Esophagus squamous epithelium (tissue), 5 donors: ENCODE results near the gene PHLPP1. TPM values are rescaled to one million over a fixed set of nuclear protein-coding genes. Genes with fewer than 3 reads are reported as not detected.

ENCODE experiments used
- DNase-seq: peaks from one replicate; lab custom pipeline; 2025; lab: John Stamatoyannopoulos, UW
- H3K27ac ChIP-seq, 4 donors: fragments of 200-600 bp; sonication (generic); one replicate each; pipeline ENCODE4 v1.5.1; 2016 to 2019; ENCODE audit warnings: mild to moderate bottlenecking in 1 of 4
- H3K27me3 ChIP-seq, 4 donors: fragments of 200-600 bp; sonication (generic); 1 replicate in 3 of 4; 2 replicates in 1 of 4; pipeline versions ENCODE4 v1.5.1 to v1.6.0; 2017 to 2021; ENCODE audit warnings: antibody characterized with exemption in 1 of 4
- H3K36me3 ChIP-seq, 3 donors: fragments of 200-600 bp; sonication (generic); one replicate each; pipeline ENCODE4 v1.5.1; 2016 to 2019
- H3K4me1 ChIP-seq, 3 donors: fragments of 200-600 bp; sonication (generic); one replicate each; pipeline ENCODE4 v1.5.1; 2017 to 2019
- H3K4me3 ChIP-seq, 4 donors: fragments of 200-600 bp; sonication (generic); 1 replicate in 3 of 4; 2 replicates in 1 of 4; pipeline ENCODE4 v1.5.1; 2016 to 2019; ENCODE audit warnings: mild to moderate bottlenecking in 2 of 4, moderate library complexity in 1 of 4
- H3K9me3 ChIP-seq, 3 donors: fragments of 200-600 bp; sonication (generic); one replicate each; pipeline ENCODE4 v1.5.1; 2016 to 2019
- POLR2A ChIP-seq, 4 donors: fragments of 450-650 bp; IDR thresholded peaks; one replicate each; pipeline ENCODE4 v1.6.1; 2017; ENCODE audit warnings: antibody characterized with exemption in 4 of 4, mild to moderate bottlenecking in 4 of 4, moderate library complexity in 3 of 4
- WGBS, 2 donors: methylation state at CpG; one replicate each; pipeline ENCODE4 v1.1.5; 2018; 5-methylcytosine and 5-hydroxymethylcytosine counted together
- intact Hi-C: fragments of 100-400 bp; cut with DNase I; formaldehyde crosslinking; loops from one replicate; pipeline ENCODE4 v1.15.0; 2022
- total RNA-seq, 4 donors: library from RNA; depleted of rRNA; stranded (reverse); fragments of >200 nt; gene quantifications; one replicate each; pipeline ENCODE4 v1.1.0, GENCODE V29; 2016
- TF ChIP-seq, protein P1 (sequence below), 6 experiments: fragments of 450-650 bp in 4 of 6; fragments of 200-600 bp in 2 of 6; sonication (generic) in 2 of 6; IDR thresholded peaks; one replicate each; pipeline ENCODE4 v1.5.1; 2016 to 2019; ENCODE audit warnings: antibody characterized with exemption in 6 of 6, mild to moderate bottlenecking in 4 of 6, moderate library complexity in 4 of 6
- donor health status: DM: yes; HTN: yes; CAD: no.

Gene PHLPP1
- total RNA-seq, 4 donors from 2014 or later: 10.1 to 16.6 (median 14.9) TPM

DNA sequence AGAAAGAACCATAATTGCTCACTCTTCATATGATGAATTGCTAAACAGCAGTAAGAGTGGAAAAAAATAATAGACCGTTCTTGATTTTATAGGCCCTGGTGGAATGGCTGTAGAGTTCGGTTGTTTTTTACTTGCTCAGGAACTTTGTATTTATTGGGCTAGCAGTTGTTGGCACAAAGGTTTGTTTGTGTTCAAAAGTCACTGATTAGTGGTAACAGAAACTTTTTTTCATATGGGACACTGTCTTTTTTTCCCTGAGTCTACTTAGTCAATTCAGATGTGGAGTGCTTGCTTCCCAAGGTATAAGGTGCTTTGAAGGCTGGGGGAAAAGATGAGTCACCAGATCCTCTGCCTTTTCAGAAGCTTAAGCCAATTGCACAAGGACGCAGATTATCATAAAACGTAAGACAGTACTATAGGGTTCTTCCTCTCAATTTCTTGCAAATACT lies 25.8 kb downstream of the PHLPP1 start:
- TF ChIP-seq POLR2A (IDR thresholded peaks at IDR 0.05): no peak
- TF ChIP-seq, protein P1, sequence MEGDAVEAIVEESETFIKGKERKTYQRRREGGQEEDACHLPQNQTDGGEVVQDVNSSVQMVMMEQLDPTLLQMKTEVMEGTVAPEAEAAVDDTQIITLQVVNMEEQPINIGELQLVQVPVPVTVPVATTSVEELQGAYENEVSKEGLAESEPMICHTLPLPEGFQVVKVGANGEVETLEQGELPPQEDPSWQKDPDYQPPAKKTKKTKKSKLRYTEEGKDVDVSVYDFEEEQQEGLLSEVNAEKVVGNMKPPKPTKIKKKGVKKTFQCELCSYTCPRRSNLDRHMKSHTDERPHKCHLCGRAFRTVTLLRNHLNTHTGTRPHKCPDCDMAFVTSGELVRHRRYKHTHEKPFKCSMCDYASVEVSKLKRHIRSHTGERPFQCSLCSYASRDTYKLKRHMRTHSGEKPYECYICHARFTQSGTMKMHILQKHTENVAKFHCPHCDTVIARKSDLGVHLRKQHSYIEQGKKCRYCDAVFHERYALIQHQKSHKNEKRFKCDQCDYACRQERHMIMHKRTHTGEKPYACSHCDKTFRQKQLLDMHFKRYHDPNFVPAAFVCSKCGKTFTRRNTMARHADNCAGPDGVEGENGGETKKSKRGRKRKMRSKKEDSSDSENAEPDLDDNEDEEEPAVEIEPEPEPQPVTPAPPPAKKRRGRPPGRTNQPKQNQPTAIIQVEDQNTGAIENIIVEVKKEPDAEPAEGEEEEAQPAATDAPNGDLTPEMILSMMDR (IDR thresholded peaks at IDR 0.05): no peak
- no peak for DNase-seq
- no peaks in the 10 kb centered on the region for H3K27me3 ChIP-seq
- peaks cover 4 to 53% (median 21%) of the 10 kb centered on the region in 3 donors for H3K4me1 ChIP-seq
- H3K4me3 ChIP-seq: no peak overlapping the region
- H3K27ac ChIP-seq: peak overlapping the region; percentile 26 to 66 (median 52)
- intact Hi-C loops: no loop called here
- H3K36me3 ChIP-seq: no peaks in the 10 kb centered on the region
- no peaks in the 10 kb centered on the region for H3K9me3 ChIP-seq
- WGBS, 2 donors: 32 to 56% methylated on average over 4 of the region's 4 CpGs

DNA sequence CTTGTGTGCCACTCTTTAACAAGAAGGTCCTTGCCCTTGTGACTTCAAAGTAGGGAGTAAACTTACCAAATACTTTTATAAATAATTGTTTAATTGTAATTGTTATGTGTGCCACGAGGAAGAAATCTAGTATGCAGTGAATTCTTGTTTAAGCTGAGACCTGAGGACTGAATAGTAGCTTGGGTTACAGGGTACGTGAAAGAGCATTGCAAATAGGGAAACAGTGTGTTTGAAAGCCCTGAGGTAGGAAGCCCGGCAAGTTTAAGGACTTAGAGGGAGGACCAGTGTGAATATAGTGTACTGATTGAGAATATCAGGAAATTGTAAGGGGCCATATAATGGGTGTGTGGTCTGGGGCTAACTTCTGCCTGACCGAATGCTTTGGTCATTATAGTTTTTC lies 26.2 kb downstream of the PHLPP1 start:
- no peaks in the 10 kb centered on the region for H3K27me3 ChIP-seq
- WGBS, 2 donors: 51 to 57% methylated on average over 4 of the region's 4 CpGs
- peak overlapping the region; percentile 26 to 66 (median 52) for H3K27ac ChIP-seq
- H3K36me3 ChIP-seq: no peaks in the 10 kb centered on the region
- TF ChIP-seq, protein P1 (IDR thresholded peaks at IDR 0.05): no peak
- TF ChIP-seq POLR2A (IDR thresholded peaks at IDR 0.05): no peak
- DNase-seq: no peak
- no peaks in the 10 kb centered on the region for H3K9me3 ChIP-seq
- intact Hi-C loops: no loop called here
- no peak overlapping the region for H3K4me3 ChIP-seq
- peaks cover 4 to 54% (median 21%) of the 10 kb centered on the region in 3 donors for H3K4me1 ChIP-seq

DNA sequence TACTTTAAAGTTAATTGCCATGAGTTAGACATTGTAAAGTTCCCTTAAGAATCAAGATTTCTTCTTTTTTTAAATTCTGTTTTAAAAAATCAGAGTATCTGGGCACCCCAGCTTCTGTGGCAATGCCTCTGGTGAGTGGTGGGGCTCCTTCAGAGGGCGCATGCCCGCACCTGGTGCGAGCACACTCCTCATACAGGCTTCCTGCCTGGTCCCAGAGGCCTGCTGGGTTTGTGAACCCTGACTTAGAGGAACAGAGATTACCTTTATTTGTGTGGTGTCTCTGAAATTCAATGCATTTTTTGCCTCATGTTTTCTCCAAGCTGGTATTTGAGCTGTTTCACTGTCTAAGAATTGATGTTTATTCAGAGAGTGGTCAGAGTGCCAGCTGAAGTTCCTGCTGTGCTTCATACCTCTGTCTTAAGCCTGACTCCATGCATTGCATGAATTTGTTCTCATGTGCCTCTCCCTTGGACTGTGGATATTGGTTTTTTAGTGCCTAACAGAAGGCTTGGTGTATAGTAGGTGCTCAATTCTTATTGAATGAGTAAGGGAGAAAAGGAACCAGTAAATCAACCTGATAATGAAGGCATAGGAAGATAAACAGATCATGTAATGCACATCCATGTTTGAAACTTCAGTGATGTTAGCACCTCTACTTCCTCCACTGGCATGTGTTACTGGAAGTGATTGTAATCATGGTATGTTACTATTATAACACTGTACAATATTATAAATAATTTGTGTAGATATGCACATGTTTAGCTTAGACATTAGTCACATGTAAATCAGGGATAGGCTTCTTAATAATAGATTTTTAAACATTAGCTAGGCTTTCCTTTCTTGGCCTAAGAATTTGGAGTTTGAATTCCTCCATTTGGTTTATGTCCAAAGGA lies 29.0 kb downstream of the PHLPP1 start:
- H3K27me3 ChIP-seq: no peaks in the 10 kb centered on the region
- TF ChIP-seq, protein P1 (IDR thresholded peaks at IDR 0.05): no peak
- no peak for TF ChIP-seq POLR2A (IDR thresholded peaks at IDR 0.05)
- 93 to 100% methylated on average over 1 to 3 of the region's 3 CpGs for WGBS, 2 donors
- H3K36me3 ChIP-seq: no peaks in the 10 kb centered on the region
- no peak for DNase-seq
- H3K27ac ChIP-seq: peak overlapping the region in 1 of 4 donors; percentile 17
- H3K9me3 ChIP-seq: no peaks in the 10 kb centered on the region
- H3K4me1 ChIP-seq: peaks cover 4 to 50% (median 21%) of the 10 kb centered on the region in 3 donors
- H3K4me3 ChIP-seq: no peak overlapping the region
- intact Hi-C loops: no loop called here

DNA sequence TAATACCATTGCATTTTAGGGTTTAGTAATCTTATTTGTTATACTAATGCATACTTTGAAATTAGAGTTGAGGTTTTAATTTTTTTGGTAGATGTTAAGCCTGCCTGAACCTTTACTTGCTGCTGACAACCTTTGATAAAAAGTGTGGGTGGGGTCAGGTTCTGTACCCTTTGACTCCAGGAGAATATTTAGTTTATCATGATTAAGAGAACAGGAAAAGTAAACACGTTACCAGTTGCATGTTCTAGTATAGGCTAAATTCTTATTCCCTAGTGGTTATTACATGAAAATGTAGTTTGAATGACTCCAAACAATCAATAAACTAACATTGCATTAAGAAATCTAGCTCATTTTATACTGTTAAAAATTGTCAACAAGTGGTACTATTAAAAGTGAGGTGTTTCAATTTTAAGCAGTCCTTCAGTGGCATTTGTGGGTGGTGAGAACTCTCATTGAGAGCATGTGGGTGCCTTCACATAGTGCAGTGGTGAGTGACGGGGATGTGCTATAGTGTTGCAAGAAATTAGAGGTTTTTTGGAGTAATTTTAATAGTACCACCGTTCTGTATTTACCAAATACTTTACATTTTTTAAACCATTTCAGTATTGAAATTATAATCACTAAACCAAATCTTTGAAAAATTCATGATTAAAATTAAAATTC lies 29.9 kb downstream of the PHLPP1 start:
- Histone ChIP-seq H3K36me3 (no peaks in the 10 kb centered on the region), H3K9me3 (no peaks in the 10 kb centered on the region), H3K4me3 (no peak overlapping the region), H3K27ac (no peak overlapping the region), H3K4me1 (peaks cover 4 to 49% (median 19%) of the 10 kb centered on the region in 3 donors), H3K27me3 (no peaks in the 10 kb centered on the region)
- intact Hi-C loops: no loop called here
- TF ChIP-seq, protein P1 (IDR thresholded peaks at IDR 0.05): no peak
- TF ChIP-seq POLR2A (IDR thresholded peaks at IDR 0.05): no peak
- 78 to 80% methylated on average over 3 of the region's 3 CpGs for WGBS, 2 donors
- no peak for DNase-seq

DNA sequence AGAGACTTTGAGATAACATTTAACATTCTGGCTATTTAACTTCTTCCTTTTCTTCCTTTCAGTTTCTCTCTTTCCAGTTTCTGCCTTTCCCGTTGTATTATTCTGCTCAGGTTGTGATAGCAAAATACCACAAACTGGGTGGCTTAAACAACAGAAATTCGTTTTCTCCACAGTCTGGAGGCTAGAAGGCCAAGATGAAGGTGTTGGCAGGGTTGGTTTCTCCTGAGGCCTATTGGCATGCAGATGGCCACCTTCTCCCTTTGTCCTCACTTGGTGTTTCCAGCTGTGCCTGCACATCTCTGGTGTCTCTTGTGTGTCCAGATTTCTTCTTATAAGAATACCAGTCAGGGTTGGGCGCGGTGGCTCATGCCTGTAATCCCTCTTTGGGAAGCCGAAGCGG lies 34.0 kb downstream of the PHLPP1 start:
- peaks cover 1 to 58% (median 25%) of the 10 kb centered on the region in 3 donors for H3K4me1 ChIP-seq
- WGBS, 2 donors: 82% methylated on average over 2 to 3 of the region's 6 CpGs
- TF ChIP-seq, protein P1 (IDR thresholded peaks at IDR 0.05): no peak
- no peak for TF ChIP-seq POLR2A (IDR thresholded peaks at IDR 0.05)
- intact Hi-C loops: no loop called here
- H3K9me3 ChIP-seq: no peaks in the 10 kb centered on the region
- no peaks in the 10 kb centered on the region for H3K36me3 ChIP-seq
- H3K27ac ChIP-seq: no peak overlapping the region
- no peaks in the 10 kb centered on the region for H3K27me3 ChIP-seq
- H3K4me3 ChIP-seq: no peak overlapping the region
- DNase-seq: no peak
